ENCODE measurements around the gene SNW1.

Gene SNW1

DNA sequence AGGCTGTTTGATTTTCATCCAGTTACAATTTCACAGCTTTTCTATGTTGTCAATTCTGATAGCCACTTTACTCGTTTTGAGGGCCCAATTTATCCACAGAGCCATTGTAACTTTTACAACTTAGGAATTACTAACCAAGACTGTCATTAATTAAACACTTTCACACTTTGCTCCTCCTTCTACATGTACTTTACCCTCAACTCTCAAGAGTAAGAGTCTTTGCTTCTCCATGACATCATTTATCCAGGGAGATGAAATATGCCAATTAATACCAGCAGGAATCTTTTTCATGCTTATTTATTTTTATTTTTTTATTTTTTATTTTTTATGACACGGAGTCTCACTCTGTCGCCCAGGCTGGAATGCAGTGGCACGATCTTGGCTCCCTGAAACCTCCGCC lies 39.5 kb downstream of the SNW1 start:
- Histone ChIP-seq H3K4me3 (ENCODE audit: low read length, poor library complexity, severe bottlenecking) (no peak overlapping the region), H3K79me2 (ENCODE audit: insufficient read depth, low read length) (0 out of 2 replicates have a peak, but pooled peaks cover 7% of the 10 kb centered on the region), H3K9ac (ENCODE audit: low read depth, low read length, poor library complexity, severe bottlenecking) (no peak overlapping the region), H3K4me1 (ENCODE audit: insufficient read depth, low read length, poor library complexity, severe bottlenecking) (no peaks in the 10 kb centered on the region), H3K9me3 (ENCODE audit: insufficient read depth, low read depth, low read length) (no peaks in the 10 kb centered on the region), H3K9me2 (replicated peaks; ENCODE audit: low read depth, low read length) (no peaks in the 10 kb centered on the region), H2AFZ (ENCODE audit: low read length) (no peak overlapping the region), H3F3A (ENCODE audit: low read depth) (no peaks in the 10 kb centered on the region; the same call in 1 of the 2 replicates), H3K4me2 (ENCODE audit: low read depth, low read length, poor library complexity, severe bottlenecking) (no peak overlapping the region), H3K27me3 (ENCODE audit: insufficient read depth, low read length, poor library complexity, severe bottlenecking) (no peaks in the 10 kb centered on the region), H3K36me3 (ENCODE audit: insufficient read depth, low read length) (peaks cover 97% of the 10 kb centered on the region), H4K20me1 (ENCODE audit: insufficient read depth, low read length, poor library complexity, severe bottlenecking) (no peaks in the 10 kb centered on the region)
- TF ChIP-seq EZH2phosphoT487 (IDR thresholded peaks at IDR 0.05; ENCODE audit: borderline replicate concordance) (no peak), CTCF (conservative IDR thresholded peaks at IDR 0.05; ENCODE audit: low read length) (no peak)

DNA sequence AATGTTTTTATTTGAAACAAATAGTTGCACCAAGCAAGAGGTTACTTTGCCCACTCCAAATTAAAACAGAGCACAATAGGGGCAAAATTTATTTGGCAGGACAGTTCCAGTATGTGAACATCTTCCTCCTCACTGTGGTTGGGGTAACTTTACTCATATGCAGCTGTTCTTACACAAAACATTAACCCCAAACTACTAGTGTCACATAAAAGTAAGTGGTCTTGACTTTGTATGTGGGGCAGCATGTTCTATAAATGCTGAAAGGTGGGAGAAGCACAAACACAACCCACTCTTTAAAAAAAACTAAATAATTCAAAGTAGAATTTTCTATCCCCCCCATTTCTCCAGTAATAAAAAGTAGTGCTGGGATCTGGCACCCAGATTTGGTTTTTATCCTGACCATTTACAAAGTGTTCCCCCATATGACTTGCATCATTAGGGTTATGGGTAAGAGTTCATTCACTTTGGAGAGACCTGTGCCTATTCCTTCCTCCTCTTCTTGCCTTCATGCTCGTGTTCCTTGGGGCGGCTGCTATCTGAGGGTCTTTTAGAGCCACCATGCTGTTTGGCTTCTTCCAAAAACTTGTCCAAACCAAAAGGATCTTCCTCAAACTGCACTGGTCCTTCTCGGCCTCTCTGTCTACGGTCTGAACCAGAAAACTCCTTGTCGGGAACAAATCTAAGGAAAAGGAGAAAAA lies 43.2 kb downstream of the SNW1 start:
- peaks cover 15% of the 10 kb centered on the region for H4K20me1 ChIP-seq (ENCODE audit: insufficient read depth, low read length, poor library complexity, severe bottlenecking)
- H2AFZ ChIP-seq (ENCODE audit: low read length) = no peak overlapping the region
- H3K27me3 ChIP-seq (ENCODE audit: insufficient read depth, low read length, poor library complexity, severe bottlenecking) = no peaks in the 10 kb centered on the region
- no peaks in the 10 kb centered on the region; the same call in 1 of the 2 replicates for H3F3A ChIP-seq (ENCODE audit: low read depth)
- H3K79me2 ChIP-seq (ENCODE audit: insufficient read depth, low read length) = peaks cover 23% of the 10 kb centered on the region; the same call in 1 of the 2 replicates
- peaks cover 1% of the 10 kb centered on the region for H3K4me1 ChIP-seq (ENCODE audit: insufficient read depth, low read length, poor library complexity, severe bottlenecking)
- no peaks in the 10 kb centered on the region for H3K9me2 ChIP-seq (replicated peaks; ENCODE audit: low read depth, low read length)
- TF ChIP-seq EZH2phosphoT487 (IDR thresholded peaks at IDR 0.05; ENCODE audit: borderline replicate concordance) (no peak), CTCF (conservative IDR thresholded peaks at IDR 0.05; ENCODE audit: low read length) (no peak)
- H3K9ac ChIP-seq (ENCODE audit: low read depth, low read length, poor library complexity, severe bottlenecking) = no peak overlapping the region
- no peak overlapping the region for H3K4me2 ChIP-seq (ENCODE audit: low read depth, low read length, poor library complexity, severe bottlenecking)
- H3K36me3 ChIP-seq (ENCODE audit: insufficient read depth, low read length) = peaks cover 90% of the 10 kb centered on the region
- H3K4me3 ChIP-seq (ENCODE audit: low read length, poor library complexity, severe bottlenecking) = no peak overlapping the region
- no peaks in the 10 kb centered on the region for H3K9me3 ChIP-seq (ENCODE audit: insufficient read depth, low read depth, low read length)

DNA sequence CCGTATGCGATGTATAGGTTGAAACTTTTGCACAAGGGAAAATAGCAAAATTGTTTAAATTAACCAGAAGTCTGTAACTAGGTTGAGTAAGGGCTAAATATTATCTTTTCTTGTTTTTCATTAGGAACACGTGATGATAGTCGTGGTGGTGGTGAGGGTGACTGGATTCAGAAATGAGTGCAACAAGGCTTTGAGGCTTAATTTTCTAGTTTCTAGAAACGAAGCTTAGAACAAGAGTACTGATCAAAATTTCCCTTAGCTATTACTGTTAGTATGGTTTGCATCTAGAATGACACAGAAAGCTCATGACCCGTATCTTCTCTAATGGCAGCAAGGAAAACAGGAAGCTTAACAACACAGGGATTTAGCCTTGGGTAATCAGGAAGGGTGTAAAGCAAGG lies 46.0 kb downstream of the SNW1 start:
- Histone ChIP-seq H3K27me3 (ENCODE audit: insufficient read depth, low read length, poor library complexity, severe bottlenecking) (no peaks in the 10 kb centered on the region), H3K9me2 (replicated peaks; ENCODE audit: low read depth, low read length) (no peaks in the 10 kb centered on the region), H3K9ac (ENCODE audit: low read depth, low read length, poor library complexity, severe bottlenecking) (no peak overlapping the region), H3K36me3 (ENCODE audit: insufficient read depth, low read length) (peaks cover 82% of the 10 kb centered on the region), H2AFZ (ENCODE audit: low read length) (no peak overlapping the region), H3K4me2 (ENCODE audit: low read depth, low read length, poor library complexity, severe bottlenecking) (no peak overlapping the region), H3K4me1 (ENCODE audit: insufficient read depth, low read length, poor library complexity, severe bottlenecking) (peaks cover 10% of the 10 kb centered on the region), H3K9me3 (ENCODE audit: insufficient read depth, low read depth, low read length) (no peaks in the 10 kb centered on the region), H4K20me1 (ENCODE audit: insufficient read depth, low read length, poor library complexity, severe bottlenecking) (peaks cover 27% of the 10 kb centered on the region), H3F3A (ENCODE audit: low read depth) (no peaks in the 10 kb centered on the region; the same call in 1 of the 2 replicates), H3K4me3 (ENCODE audit: low read length, poor library complexity, severe bottlenecking) (no peak overlapping the region), H3K79me2 (ENCODE audit: insufficient read depth, low read length) (peaks cover 45% of the 10 kb centered on the region)
- TF ChIP-seq CTCF (conservative IDR thresholded peaks at IDR 0.05; ENCODE audit: low read length) (no peak), EZH2phosphoT487 (IDR thresholded peaks at IDR 0.05; ENCODE audit: borderline replicate concordance) (no peak)
